GM18505 (cell line): Measurements from ENCODE around the gene MMP26.
"Not testable (repeated sequence)": the region's sequence is repeated elsewhere in the genome, so short reads cannot be mapped to it uniquely, and the experiment has no call there.

Source experiments
- ATAC-seq: cut with Tn5 transposase; IDR thresholded peaks from one replicate; pipeline ENCODE4 v1.9.1; 2021; ENCODE audit not compliant: unreplicated experiment
- POLR2A ChIP-seq: IDR thresholded peaks from 4 replicates; pipeline ENCODE4 v1.6.1; 2011; ENCODE audit warnings: borderline replicate concordance; ENCODE audit not compliant: insufficient read depth, insufficient read length; ENCODE audit errors: extremely low read depth

The MMP26 gene

DNA sequence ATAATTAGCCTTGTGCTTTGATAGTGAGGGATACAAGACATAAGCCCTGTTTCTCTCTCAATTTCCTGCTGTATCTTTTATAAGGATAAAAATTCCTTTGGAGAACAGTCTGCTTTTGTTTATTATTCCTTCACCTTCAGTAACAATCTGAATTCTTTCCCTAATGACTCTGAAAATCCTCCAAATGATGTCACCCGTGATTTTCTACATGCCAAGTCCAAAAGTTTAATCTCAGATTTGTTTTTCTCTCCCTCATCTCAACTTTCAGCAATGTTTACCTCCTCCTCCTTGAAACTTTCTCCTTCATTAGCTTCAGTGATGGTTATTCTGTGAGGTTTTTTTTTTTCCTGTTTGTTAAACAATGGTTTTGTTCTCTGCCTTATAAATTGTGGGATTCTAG is 9.1 kb upstream of the MMP26 start:
- ATAC-seq = no peak
- no peak for TF ChIP-seq POLR2A

DNA sequence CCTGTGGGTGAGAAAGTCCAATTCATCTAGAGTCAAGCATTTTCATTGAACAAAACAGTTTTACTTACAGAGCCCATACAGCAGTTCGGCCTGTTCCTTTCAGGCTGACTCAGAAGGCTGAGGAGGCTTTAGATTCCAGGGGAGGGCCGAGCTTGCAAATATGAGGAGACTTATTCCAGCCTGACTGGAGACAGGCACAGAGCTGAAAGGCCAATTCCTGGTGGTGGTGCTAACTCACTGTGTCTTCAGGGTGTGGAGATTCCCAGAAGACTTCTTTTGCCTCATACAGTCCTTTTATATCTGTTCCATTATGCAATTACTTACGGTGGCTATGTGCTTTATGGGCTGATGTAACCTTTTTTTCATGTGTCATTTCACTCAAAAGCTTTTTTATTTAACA is 7.0 kb upstream of the MMP26 start, which contains the start of gene OR51E2:
TSS of gene OR51E2 (minus strand) at position 269 of the 400 bp plus-strand sequence. CDS start 15,142 bp downstream, outside the sequence.
- ATAC-seq = no peak
- TF ChIP-seq POLR2A = no peak

DNA sequence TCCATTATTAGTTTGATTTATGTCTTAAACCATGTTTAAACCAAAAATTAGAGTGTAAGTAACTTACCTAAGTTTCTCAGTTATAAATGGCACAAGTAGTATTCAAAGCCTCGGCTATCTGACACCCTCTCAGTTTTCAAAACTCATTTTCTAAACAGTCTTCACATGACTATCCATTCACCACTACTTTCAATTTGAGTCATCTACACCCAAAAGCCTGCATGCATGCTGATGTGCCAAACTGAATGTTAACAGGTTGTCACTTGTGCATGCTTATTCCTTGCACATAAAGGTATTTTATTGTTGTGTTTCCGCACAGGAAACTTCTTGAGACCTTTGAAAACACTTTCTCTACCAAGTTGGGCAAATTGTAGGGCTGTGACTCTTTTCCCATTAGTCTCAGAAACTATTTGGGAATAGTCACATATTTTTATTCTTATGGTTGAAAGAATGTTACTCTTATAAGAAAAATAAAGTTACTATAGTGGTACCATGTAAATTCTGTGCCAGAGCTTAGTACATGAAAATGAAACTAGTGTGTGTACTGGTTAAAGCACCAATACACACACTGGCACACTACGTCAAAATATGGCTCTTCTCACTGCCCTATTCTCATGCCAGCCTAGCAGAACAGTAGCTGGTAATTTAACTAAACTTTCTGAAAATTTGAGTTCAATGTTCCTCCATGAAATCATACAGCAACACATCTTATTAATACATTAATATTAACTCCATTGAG is 4.7 kb upstream of the MMP26 start:
- peak; percentile 94 for ATAC-seq
- no peak for TF ChIP-seq POLR2A

DNA sequence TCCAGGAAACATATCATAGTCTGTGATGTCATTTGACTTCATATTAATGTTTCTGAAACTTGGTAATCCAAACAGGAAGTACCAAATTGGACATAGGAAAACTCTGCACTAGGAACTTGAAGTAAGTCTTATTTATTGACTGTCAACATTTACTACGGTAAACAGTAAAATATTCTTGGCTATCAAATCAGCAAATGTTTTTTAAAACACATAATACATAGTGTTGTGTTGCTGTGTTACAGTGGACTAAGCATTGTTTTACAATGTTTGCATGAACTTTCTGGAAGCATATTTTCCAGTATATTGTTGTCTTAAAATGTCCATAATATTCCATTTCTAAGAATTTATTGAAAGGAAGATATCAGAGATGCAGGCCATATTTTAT is 4.2 kb upstream of the MMP26 start:
- no peak for TF ChIP-seq POLR2A
- ATAC-seq = no peak

DNA sequence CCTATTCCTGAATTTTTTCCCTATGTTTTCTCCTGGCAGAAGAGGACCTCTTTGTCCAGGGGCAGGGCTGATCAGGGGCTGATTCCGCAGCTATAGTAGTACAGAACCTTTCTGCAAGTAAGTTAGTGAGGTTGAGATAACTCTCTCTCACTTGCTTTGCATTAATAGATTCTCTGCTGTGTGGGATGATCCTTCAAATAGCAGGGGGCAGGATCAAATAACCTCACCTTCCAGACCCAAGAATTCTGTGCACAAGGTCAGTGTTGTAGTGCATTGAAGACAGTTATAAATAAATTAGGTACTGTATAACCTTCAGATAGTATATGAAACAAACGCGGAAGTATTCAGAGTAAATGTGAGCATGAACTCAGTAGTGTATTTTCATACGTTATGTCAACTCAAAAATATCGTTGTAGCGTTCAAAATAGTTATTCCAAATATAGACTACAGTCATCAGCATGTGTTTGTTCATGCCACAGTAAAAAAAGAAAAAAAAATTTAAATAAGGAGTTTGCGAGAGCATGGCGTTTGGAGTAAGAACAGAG is 278 bp downstream of the MMP26 start:
- ATAC-seq = no peak
- no peak for TF ChIP-seq POLR2A

DNA sequence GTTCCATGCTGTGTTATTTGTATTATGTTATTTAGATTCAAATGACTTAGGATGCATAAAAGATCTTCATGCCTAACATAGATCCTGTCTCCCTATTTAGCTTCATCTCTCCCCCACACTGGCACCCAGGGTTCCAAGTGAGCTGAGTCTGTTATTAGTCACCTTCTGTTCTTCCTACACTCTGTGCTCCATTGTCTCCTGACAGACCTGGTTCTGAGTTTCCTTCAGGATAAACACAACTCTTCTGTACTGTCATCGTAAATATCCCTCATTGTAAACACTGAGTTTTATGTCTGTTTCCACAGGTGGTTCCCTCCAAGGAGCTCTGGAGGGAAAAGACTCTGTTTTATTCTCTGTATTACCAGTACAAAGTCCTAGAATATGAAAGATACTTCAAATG is 8.7 kb downstream of the MMP26 start:
- TF ChIP-seq POLR2A = no peak

DNA sequence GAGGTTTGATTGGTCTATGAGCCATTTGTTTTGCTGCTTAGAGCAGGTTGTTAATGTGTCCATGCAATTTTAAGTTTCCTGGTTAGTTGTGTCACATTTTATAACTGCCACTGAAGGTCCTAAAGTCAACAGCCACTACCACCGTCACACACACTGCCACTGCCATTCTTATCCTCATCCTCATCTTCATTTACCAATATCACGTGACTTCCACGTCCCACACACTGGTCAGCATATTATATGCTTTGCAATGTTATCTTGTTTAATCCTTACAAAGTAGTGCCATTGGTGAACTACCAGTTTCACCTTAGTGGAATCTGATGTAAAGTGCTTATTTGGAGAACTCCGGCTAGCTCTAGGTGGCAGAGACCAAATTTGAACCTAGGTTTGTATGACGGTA is 9.7 kb downstream of the MMP26 start:
- no peak for ATAC-seq
- TF ChIP-seq POLR2A = no peak

More for the DNA sequence above, 8.7 kb downstream of the MMP26 start:
- no peak for ATAC-seq

DNA sequence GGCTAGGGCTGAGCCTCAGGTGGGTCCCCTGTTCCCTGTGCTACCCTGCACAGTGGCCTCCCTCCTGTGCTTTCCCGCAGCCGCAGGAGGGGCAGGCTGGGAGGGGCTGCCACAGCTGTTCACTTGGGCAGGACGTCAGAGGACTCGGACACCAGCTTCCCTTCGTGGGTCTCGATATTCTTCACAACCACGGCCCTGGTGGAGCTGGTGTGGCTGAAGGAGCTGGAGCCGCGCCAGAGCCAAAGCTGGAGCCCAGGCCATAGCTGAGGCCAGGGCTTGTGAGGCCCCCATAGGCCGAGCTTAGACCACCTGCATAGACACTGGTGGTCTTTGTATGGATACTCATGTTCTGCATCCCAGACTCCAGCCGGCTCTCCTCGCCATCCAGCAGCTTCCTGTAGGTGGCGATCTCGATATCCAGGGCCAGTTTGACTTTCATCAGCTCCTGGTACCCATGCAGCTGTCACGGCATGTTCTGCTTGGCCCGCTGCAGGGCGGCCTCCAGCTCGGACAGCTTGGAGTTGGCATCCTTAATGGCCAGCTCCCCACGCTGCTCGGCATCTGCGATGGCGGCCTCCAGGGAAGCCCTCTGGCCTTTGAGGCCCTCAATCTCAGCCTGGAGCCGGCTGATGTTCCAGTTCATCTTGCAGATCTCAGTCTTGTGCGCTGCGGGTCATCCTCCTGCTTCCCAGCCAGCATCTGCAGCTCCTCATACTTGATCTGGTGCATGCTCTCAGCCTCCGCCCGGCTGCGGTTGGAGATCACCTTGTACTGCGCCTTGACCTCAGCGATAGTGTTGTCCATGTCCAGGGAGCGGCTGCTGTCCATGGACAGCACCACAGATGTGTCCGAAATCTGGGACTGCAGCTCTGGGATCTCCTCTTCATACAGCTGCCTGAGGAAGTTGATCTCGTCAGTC is 18.3 kb downstream of the MMP26 start:
- ATAC-seq = not testable (repeated sequence)

DNA sequence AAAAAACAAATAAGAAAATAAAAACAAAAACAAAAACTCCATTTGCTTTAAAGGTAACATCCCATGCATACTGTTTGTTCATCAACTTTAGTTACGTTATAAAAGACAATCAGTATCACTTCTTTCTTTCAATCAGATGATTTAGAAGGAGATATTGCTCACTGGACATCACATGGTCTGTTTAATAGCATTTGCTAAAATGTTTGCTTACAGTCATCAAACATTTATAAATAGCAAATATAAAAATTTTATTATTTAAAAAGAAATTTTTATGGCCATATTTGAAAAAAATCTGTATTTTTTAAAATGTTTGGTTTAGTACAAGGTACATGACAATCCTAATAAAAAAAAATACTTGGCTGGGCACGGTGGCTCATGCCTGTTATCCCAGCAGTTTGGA is 22.6 kb downstream of the MMP26 start:
- no peak for ATAC-seq
- TF ChIP-seq POLR2A = no peak

DNA sequence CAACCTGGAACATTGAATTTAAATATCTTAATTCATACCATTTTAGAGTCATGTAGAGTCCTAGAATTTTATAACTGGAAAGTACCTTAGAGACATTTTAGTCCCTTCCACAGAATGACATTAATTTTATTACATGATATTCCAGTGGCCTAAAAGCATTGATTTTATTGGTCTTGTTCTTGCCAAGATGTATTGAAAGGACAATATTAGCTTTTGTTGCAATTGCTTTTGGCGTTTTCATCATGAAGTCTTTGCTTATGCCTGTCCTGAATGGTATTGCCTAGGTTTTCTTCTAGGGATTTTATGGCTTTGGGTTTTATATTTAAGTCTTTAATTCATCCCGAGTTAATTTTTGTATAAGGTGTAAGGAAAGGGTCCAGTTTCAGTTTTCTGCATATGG is 36.2 kb downstream of the MMP26 start:
- no peak for TF ChIP-seq POLR2A
- no peak for ATAC-seq

DNA sequence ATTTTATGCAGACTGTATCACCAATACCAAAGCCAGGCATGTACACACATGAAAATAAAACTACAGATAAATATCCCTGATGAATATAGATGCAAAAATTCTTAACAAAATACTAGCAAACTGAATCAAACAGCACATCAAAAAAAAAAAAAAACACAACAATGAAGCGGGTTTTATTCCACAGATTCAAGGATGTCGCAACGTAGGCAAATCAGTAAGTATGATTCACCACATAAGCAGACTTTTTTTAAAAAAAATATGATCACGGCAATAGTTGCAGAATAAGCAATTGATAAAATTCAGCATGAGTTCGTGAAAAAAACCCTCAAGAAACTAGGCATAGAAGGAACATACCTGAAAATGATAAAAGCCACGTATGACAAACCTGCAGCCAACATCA is 43.9 kb downstream of the MMP26 start:
- ATAC-seq = no peak

DNA sequence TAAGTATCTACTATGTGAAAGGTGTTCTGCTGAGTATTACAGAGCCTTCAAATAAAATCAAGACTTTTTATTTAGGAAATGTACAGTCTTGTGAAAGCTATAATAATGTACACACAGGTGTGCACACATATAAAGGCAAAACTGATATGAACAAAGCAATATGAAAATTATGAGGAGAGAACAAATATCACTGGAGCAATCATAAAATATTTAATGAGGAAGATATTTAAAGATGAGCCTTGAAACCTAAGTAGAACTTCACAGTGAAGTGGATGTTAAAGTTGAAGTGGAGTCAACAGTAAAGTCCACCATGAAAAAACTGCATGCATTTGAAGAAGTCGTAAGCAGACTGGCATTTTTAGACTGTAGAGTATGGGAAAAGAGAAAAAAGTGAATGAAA is 46.6 kb downstream of the MMP26 start:
- ATAC-seq = no peak
- no peak for TF ChIP-seq POLR2A

More for the DNA sequence above, 43.9 kb downstream of the MMP26 start:
- no peak for TF ChIP-seq POLR2A
